ENCODE measurements around the gene STRA8.

The STRA8 gene

GRCh38 chr7:135265637-135266036 lies 32.0 kb downstream of the STRA8 start:
- DNase-seq (ENCODE audit: low read depth in 2 of 2) = no peak

- no peak for DNase-seq (ENCODE audit: low read depth in 2 of 2)
Measured at GRCh38 chr7:135269921-135270320, 36.3 kb downstream of the STRA8 start.

- no peak for DNase-seq (ENCODE audit: low read depth in 2 of 2)
Measured at GRCh38 chr7:135270577-135271254, 37.1 kb downstream of the STRA8 start.

GRCh38 chr7:135271255-135271615 lies 37.6 kb downstream of the STRA8 start:
- no peak for DNase-seq (ENCODE audit: low read depth in 2 of 2)

- DNase-seq (ENCODE audit: low read depth in 2 of 2) = no peak
Measured at GRCh38 chr7:135272303-135272702, 38.7 kb downstream of the STRA8 start.

GRCh38 chr7:135273581-135273980 lies 39.9 kb downstream of the STRA8 start:
- no peak for DNase-seq (ENCODE audit: low read depth in 2 of 2)

- peak; percentile 21 to 37 for DNase-seq (ENCODE audit: low read depth in 2 of 2)
Measured at GRCh38 chr7:135274495-135275268, 41.0 kb downstream of the STRA8 start.

- no peak for DNase-seq (ENCODE audit: low read depth in 2 of 2)
Measured at GRCh38 chr7:135275971-135276580, 42.4 kb downstream of the STRA8 start.

- DNase-seq (ENCODE audit: low read depth in 2 of 2) = no peak
Measured at GRCh38 chr7:135277161-135277560, 43.5 kb downstream of the STRA8 start.

GRCh38 chr7:135281363-135281949 lies 47.8 kb downstream of the STRA8 start:
- DNase-seq (ENCODE audit: low read depth in 2 of 2) = peak; percentile 27 to 61

- no peak for DNase-seq (ENCODE audit: low read depth in 2 of 2)
Measured at GRCh38 chr7:135282561-135283254, 49.1 kb downstream of the STRA8 start.

- DNase-seq (ENCODE audit: low read depth in 2 of 2) = no peak
Measured at GRCh38 chr7:135283959-135284638, 50.5 kb downstream of the STRA8 start.

- no peak for DNase-seq (ENCODE audit: low read depth in 2 of 2)
Measured at GRCh38 chr7:135285547-135286233, 52.1 kb downstream of the STRA8 start.

GRCh38 chr7:135286876-135287275 lies 53.2 kb downstream of the STRA8 start:
- no peak for DNase-seq (ENCODE audit: low read depth in 2 of 2)

- no peak for DNase-seq (ENCODE audit: low read depth in 2 of 2)
Measured at GRCh38 chr7:135290594-135290993, 57.0 kb downstream of the STRA8 start.

- no peak for DNase-seq (ENCODE audit: low read depth in 2 of 2)
Measured at GRCh38 chr7:135291809-135292253, 58.2 kb downstream of the STRA8 start.

GRCh38 chr7:135299235-135299634 lies 65.6 kb downstream of the STRA8 start:
- DNase-seq (ENCODE audit: low read depth in 2 of 2) = no peak

GRCh38 chr7:135300913-135301765 lies 67.5 kb downstream of the STRA8 start:
- DNase-seq (ENCODE audit: low read depth in 2 of 2) = no peak

Measured in stimulated activated CD8-positive, alpha-beta memory T cell treated with anti-CD3 and anti-CD28 coated beads, Interleukin-15, amount 100 ng/mL, for 4 hours (primary cell).